Fibroblast of villous mesenchyme (primary cell): ENCODE results near the gene TSPAN15. TPM values are rescaled to one million over a fixed set of nuclear protein-coding genes. Genes with fewer than 3 reads are reported as not detected.
"Not testable (repeated sequence)": the region's sequence is repeated elsewhere in the genome, so short reads cannot be mapped to it uniquely, and the experiment has no call there.

ENCODE experiments used
- DNase-seq: peaks from one replicate; pipeline ENCODE4 v3.0.0-alpha.2; 2010; ENCODE audit warnings: low read depth
- H3K4me3 ChIP-seq: 2 replicates; pipeline ENCODE4 v1.5.1; 2011; ENCODE audit warnings: low read depth, mild to moderate bottlenecking, low read length
- total RNA-seq: library from RNA; depleted of rRNA; stranded (reverse); fragments of >200 nt; gene quantifications from 2 replicates; pipeline ENCODE4 v1.2.3, GENCODE V29; 2012
- TF ChIP-seq, protein P1 (sequence below): IDR thresholded peaks from 2 replicates; pipeline ENCODE4 v1.5.1; 2012; ENCODE audit warnings: low read depth, mild to moderate bottlenecking, low read length; ENCODE audit not compliant: insufficient read depth

TSPAN15 gene
- total RNA-seq, 1 donor = 6.0 TPM

- no peak for DNase-seq
- TF ChIP-seq, protein P1, sequence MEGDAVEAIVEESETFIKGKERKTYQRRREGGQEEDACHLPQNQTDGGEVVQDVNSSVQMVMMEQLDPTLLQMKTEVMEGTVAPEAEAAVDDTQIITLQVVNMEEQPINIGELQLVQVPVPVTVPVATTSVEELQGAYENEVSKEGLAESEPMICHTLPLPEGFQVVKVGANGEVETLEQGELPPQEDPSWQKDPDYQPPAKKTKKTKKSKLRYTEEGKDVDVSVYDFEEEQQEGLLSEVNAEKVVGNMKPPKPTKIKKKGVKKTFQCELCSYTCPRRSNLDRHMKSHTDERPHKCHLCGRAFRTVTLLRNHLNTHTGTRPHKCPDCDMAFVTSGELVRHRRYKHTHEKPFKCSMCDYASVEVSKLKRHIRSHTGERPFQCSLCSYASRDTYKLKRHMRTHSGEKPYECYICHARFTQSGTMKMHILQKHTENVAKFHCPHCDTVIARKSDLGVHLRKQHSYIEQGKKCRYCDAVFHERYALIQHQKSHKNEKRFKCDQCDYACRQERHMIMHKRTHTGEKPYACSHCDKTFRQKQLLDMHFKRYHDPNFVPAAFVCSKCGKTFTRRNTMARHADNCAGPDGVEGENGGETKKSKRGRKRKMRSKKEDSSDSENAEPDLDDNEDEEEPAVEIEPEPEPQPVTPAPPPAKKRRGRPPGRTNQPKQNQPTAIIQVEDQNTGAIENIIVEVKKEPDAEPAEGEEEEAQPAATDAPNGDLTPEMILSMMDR = no peak
- H3K4me3 ChIP-seq = no peak overlapping the region
Measured at GRCh38 chr10:69484736-69485135, 33.5 kb downstream of the TSPAN15 start.

DNA sequence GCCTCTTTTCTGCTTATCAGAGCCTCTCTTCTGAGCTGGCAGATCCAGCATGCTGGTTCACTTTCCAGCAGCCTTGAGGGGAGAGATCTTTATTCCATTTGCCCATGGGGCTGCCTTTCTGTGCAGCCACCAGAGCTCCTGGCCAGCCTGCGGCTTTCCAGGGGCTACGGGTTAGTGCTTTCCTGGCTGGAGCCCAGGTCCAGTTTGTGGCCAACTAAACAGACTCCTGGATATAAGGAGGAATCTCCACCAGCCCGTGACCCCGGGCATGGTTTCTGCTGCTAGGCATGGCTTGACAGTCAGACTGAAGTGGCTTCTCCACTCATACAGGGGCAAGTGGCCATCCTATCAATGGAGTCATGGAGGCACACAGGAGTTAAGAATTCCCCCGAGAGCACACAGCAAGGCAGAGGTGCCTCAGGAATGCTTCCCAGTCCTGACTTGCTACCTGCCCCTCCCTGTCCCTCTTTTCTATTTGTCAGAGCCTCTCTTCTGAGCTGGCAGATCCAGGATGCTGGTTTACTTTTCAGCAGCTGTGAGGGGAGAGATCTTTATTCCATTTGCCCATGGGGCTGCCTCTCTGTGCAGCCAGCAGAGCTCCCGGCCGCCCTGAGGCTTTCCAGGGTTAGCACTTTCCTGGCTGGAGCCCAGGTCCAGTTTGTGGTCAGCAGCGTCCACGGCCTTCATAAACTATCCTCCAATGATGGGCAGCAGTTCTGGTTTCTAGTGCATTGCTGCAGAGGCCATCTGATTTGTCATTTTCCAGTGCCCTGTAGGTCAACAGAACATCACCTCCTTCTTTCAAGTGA, 35.9 kb downstream of the TSPAN15 start:
- H3K4me3 ChIP-seq = no peak overlapping the region
- DNase-seq = peak; percentile 69
- TF ChIP-seq, protein P1 = no peak

DNA sequence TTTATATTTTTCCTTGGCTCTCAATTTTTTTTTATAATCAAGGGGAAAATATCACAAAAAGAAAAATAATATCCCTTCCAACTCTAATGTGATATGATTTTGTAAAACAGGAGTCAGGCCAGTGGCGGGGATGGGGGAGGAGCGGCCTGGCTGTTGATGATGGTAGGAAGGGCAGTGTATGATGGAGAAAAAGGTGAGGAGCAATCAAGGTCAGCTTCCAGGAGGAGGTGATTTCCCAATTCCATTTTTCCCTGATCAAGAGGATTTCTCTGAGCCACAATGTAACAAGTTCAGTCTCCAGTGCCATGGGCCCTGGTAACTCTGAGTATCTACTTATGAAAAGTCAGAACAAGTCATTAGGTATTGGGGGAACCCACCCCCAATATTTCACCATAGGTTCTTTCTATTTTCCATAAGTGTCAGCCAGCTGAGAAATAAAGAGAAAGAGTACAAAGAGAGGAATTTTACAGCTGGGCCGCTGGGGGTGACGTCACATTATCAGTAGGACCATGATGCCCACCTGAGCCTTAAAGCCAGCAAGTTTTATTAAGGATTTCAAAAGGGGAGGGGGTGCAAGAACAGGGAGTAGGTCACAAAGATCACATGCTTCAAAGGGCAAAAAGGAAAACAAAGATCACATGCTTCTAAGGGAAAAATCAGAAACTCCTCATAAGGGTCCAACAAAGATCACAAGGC, 37.0 kb downstream of the TSPAN15 start:
- not testable (repeated sequence) for H3K4me3 ChIP-seq, DNase-seq

DNA sequence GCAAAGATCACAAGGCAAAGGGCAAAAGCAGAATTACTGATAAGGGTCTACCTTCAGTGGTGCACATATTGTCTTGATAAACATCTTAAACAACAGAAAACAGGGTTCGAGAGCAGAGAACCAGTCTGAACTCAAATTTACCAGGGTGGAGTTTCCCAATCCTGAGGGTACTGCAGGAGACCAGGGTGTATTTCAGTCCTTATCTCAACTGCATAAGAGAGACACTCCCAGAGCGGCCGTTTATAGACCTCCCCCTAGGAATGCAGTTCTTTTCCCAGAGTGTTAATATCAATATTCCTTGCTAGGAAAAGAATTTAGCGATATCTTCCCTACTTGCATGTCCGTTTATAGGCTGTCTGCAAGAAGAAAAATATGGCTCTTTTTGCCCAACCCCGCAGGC, 37.6 kb downstream of the TSPAN15 start:
- not testable (repeated sequence) for DNase-seq

GRCh38 chr10:69489506-69490090, 38.3 kb downstream of the TSPAN15 start:
- no peak for DNase-seq
- TF ChIP-seq, protein P1 = no peak
- no peak overlapping the region for H3K4me3 ChIP-seq

More for the DNA sequence above, 37.6 kb downstream of the TSPAN15 start:
- H3K4me3 ChIP-seq = not testable (repeated sequence)

DNA sequence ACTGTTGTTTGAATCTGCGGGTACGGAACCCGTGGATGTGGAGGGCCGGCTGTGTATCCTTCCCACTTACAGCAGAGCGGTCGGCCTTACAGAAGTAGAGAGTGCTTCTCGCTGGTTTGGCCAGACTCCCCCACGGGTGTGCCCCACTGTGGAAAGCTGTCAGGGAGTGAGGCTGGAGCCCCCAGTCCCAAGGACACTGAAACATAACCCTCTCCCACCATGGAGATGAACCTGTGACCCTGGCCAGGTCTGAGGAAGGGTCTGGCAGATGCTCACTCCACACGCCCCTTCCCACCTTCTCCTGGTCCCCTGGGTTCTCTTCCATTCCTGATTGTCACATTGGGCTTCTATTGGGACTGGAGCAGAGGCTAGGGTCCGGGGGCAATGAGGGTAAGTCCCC, 39.6 kb downstream of the TSPAN15 start:
- TF ChIP-seq, protein P1 = no peak

GRCh38 chr10:69491611-69492010, 40.3 kb downstream of the TSPAN15 start:
- no peak overlapping the region for H3K4me3 ChIP-seq
- TF ChIP-seq, protein P1 = no peak
- DNase-seq = no peak

More for the DNA sequence above, 39.6 kb downstream of the TSPAN15 start:
- H3K4me3 ChIP-seq = no peak overlapping the region
- no peak for DNase-seq
